IMR-90 (cell line): ENCODE measurements around the gene NOC2L. TPM values are rescaled to one million over a fixed set of nuclear protein-coding genes. Genes with fewer than 3 reads are reported as not detected.

ENCODE experiments used
- ATAC-seq: fragments of 200-7000 bp; cut with Tn5 transposase; 2 replicates; pipeline ENCODE4 v1.9.1; 2020; ENCODE audit warnings: low read depth, mild to moderate bottlenecking, moderate library complexity
- BruUV-seq: library from RNA; stranded (reverse); fragments of 400-500 nt; replicated peaks from 2 replicates; lab custom pipeline; 2021; lab: Mats Ljungman, UMichigan
- CTCF ChIA-PET: fragments of 300-600 bp; formaldehyde crosslinking; extraction: SDS; loops from one replicate; lab custom pipeline; 2021; ENCODE audit warnings: antibody characterized with exemption; lab: Yijun Ruan, JAX
- POLR2A ChIA-PET: fragments of 300-600 bp; sonication (Branson Sonifier 250); formaldehyde crosslinking; loops from one replicate; lab custom pipeline; 2022; ENCODE audit warnings: antibody characterized with exemption; ENCODE audit not compliant: unreplicated experiment; lab: Charles Lee
- DNase-seq: peaks from one replicate; pipeline ENCODE4 v3.0.0; 2013
- H2AFZ ChIP-seq: replicated peaks from 2 replicates; pipeline ENCODE3; 2013; ENCODE audit warnings: low read length, mild to moderate bottlenecking; ENCODE audit not compliant: poor library complexity
- H2AK5ac ChIP-seq: 2 replicates; pipeline ENCODE4 v1.6.1; 2013; ENCODE audit warnings: low read depth, low read length, inconsistent platforms
- H2AK9ac ChIP-seq: replicated peaks from 2 replicates; pipeline ENCODE3; 2013; ENCODE audit warnings: mild to moderate bottlenecking, low read depth, low read length, moderate library complexity; ENCODE audit not compliant: poor library complexity
- H2BK120ac ChIP-seq: 2 replicates; pipeline ENCODE4 v1.6.1; 2013; ENCODE audit warnings: low read depth, low read length, inconsistent platforms
- H2BK15ac ChIP-seq: 3 replicates; pipeline ENCODE4 v1.6.1; 2013; ENCODE audit warnings: low read depth, low read length, inconsistent platforms
- H2BK20ac ChIP-seq: 2 replicates; pipeline ENCODE4 v1.6.1; 2013; ENCODE audit warnings: low read depth, mild to moderate bottlenecking, inconsistent platforms, low read length, moderate library complexity
- H2BK5ac ChIP-seq: 2 replicates; pipeline ENCODE4 v1.6.1; 2013; ENCODE audit warnings: mild to moderate bottlenecking, low read depth, low read length, inconsistent platforms; ENCODE audit not compliant: poor library complexity, severe bottlenecking
- H3K14ac ChIP-seq: replicated peaks from 2 replicates; pipeline ENCODE4 v1.6.1; 2013; ENCODE audit warnings: low read depth, low read length, inconsistent platforms
- H3K18ac ChIP-seq: 2 replicates; pipeline ENCODE4 v1.6.1; 2013; ENCODE audit warnings: low read depth, low read length, control low read depth
- H3K23ac ChIP-seq: 2 replicates; pipeline ENCODE4 v1.6.1; 2013; ENCODE audit warnings: low read depth, low read length, inconsistent platforms
- H3K27ac ChIP-seq: 2 replicates; pipeline ENCODE4 v1.5.1; 2013; ENCODE audit warnings: mild to moderate bottlenecking, control low read depth, low read length; ENCODE audit not compliant: insufficient read depth
- H3K27me3 ChIP-seq: 2 replicates; pipeline ENCODE4 v1.6.1; 2013; ENCODE audit warnings: low read length; ENCODE audit not compliant: control insufficient read depth, insufficient read depth
- H3K36me3 ChIP-seq: 2 replicates; pipeline ENCODE4 v1.6.1; 2013; ENCODE audit warnings: low read length, mixed read lengths; ENCODE audit not compliant: control insufficient read depth, insufficient read depth
- H3K4ac ChIP-seq: 2 replicates; pipeline ENCODE4 v1.6.1; 2013; ENCODE audit warnings: low read depth, low read length, inconsistent platforms
- H3K4me1 ChIP-seq: 2 replicates; pipeline ENCODE4 v1.6.1; 2013; ENCODE audit warnings: low read length, mixed read lengths; ENCODE audit not compliant: control insufficient read depth, insufficient read depth
- H3K4me2 ChIP-seq: 2 replicates; pipeline ENCODE4 v1.6.1; 2013; ENCODE audit warnings: low read depth, mild to moderate bottlenecking, control low read depth, low read length, moderate library complexity
- H3K4me3 ChIP-seq: 2 replicates; pipeline ENCODE4 v1.5.1; 2013; ENCODE audit warnings: low read depth, mild to moderate bottlenecking, control low read depth, low read length, moderate library complexity; ENCODE audit not compliant: insufficient read depth
- H3K56ac ChIP-seq: 2 replicates; pipeline ENCODE4 v1.6.1; 2013; ENCODE audit warnings: low read length, inconsistent platforms; ENCODE audit not compliant: insufficient read depth; ENCODE audit errors: extremely low read depth
- H3K79me1 ChIP-seq, 2 experiments: 2 replicates each; pipeline ENCODE4 v1.6.1; 2013; ENCODE audit warnings: low read length in 2 of 2, inconsistent platforms in 1 of 2, low read depth in 1 of 2
- H3K9ac ChIP-seq: 2 replicates; pipeline ENCODE4 v1.6.1; 2013; ENCODE audit warnings: low read depth, low read length, control low read depth
- H3K9me1 ChIP-seq: 2 replicates; pipeline ENCODE4 v1.6.1; 2013; ENCODE audit warnings: low read length, inconsistent platforms; ENCODE audit not compliant: insufficient read depth
- H3K9me3 ChIP-seq: 2 replicates; pipeline ENCODE4 v1.6.1; 2013; ENCODE audit warnings: low read length; ENCODE audit not compliant: control insufficient read depth, insufficient read depth
- H4K20me1 ChIP-seq: 2 replicates; pipeline ENCODE4 v1.6.1; 2013; ENCODE audit warnings: low read length, inconsistent platforms; ENCODE audit not compliant: insufficient read depth
- H4K5ac ChIP-seq: 2 replicates; pipeline ENCODE4 v1.6.1; 2013; ENCODE audit warnings: mild to moderate bottlenecking, low read depth, low read length, control low read depth
- H4K8ac ChIP-seq, 2 experiments: 2 replicates each; pipeline ENCODE4 v1.6.1; 2013; ENCODE audit warnings: low read depth in 2 of 2, low read length in 2 of 2, control low read depth in 1 of 2, inconsistent platforms in 1 of 2
- H4K91ac ChIP-seq: 2 replicates; pipeline ENCODE4 v1.6.1; 2013; ENCODE audit warnings: low read depth, low read length, inconsistent platforms; ENCODE audit not compliant: insufficient read depth
- CEBPB ChIP-seq: IDR thresholded peaks from 2 replicates; pipeline ENCODE4 v1.6.1; 2012; ENCODE audit warnings: low read depth, low read length, improper control_type of control experiment
- FOS ChIP-seq: fragments of 150-350 bp; IDR thresholded peaks from 2 replicates; pipeline ENCODE4 v1.6.1; 2016; ENCODE audit warnings: low read depth, low read length
- MAZ ChIP-seq: IDR thresholded peaks from 2 replicates; pipeline ENCODE4 v1.6.1; 2012; ENCODE audit warnings: low read depth, mild to moderate bottlenecking, low read length, improper control_type of control experiment, moderate library complexity, borderline replicate concordance
- MXI1 ChIP-seq: IDR thresholded peaks from 2 replicates; pipeline ENCODE4 v1.6.1; 2012; ENCODE audit warnings: low read depth, mild to moderate bottlenecking, low read length, moderate library complexity, borderline replicate concordance
- NFE2L2 ChIP-seq: fragments of 150-350 bp; IDR thresholded peaks from 2 replicates; pipeline ENCODE4 v1.6.1; 2016; ENCODE audit warnings: low read depth, mild to moderate bottlenecking, low read length
- WGBS, 2 experiments: methylation state at CpG; one replicate each; pipeline versions ENCODE4 v1.1.5 to v1.1.7; 2013; ENCODE audit warnings: missing lambda C conversion rate in 2 of 2; ENCODE audit not compliant: insufficient read length in 1 of 2; ENCODE audit errors: extremely low coverage in 2 of 2; 5-methylcytosine and 5-hydroxymethylcytosine counted together
- dilution Hi-C: fragments of 300-500 bp; cut with HindIII; formaldehyde crosslinking; loops from one replicate; pipeline ENCODE4 v1.14.3; 2018; ENCODE audit warnings: low sequenced_read_pairs; ENCODE audit not compliant: unreplicated experiment
- in situ Hi-C: fragments of 300-500 bp; cut with MboI; formaldehyde crosslinking; loops from 3 replicates; pipeline ENCODE4 v1.14.3; 2019; ENCODE audit warnings: low sequenced_read_pairs, inconsistent platforms, mixed read lengths
- intact Hi-C: fragments of 100-400 bp; cut with micrococcal nuclease; formaldehyde crosslinking; loops from 2 replicates; pipeline ENCODE4 v1.10.0; 2022
- polyA plus RNA-seq, 3 experiments: library from polyadenylated mRNA; depleted of rRNA; stranded (reverse); fragments of >200 nt; gene quantifications; 2 replicates each; pipeline ENCODE4 v1.2.3, GENCODE V29; 2012; ENCODE audit warnings: low replicate concordance in 1 of 3
- total RNA-seq: library from RNA; depleted of rRNA; stranded (reverse); fragments of >200 nt; gene quantifications from 2 replicates; pipeline ENCODE4 v1.2.3, GENCODE V29; 2012

Gene NOC2L
- total and polyA plus RNA-seq, 2 of the 4 experiments (the other 2 are of a cell fraction): 74.2 to 106 TPM

DNA sequence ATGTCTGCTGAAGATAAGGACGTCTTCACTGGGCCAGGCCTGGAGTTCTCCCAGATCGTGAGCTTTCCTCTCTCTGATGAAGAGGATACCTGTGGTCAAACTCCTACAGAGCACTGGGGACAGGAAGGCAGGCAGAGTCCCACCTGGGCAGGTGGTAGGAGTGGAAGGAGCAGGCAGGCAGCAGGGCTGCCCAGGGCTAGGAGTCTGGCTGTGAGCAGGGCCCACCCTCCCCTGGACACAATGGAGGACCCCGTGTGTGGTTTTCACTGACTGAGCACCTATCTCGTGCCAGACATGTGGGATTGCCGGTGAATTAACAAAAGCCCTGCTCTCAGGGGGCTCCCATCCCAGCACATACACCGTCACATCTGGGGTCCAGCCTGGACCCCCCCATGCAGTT lies 40.2 kb downstream of the NOC2L start:
- Histone ChIP-seq H3K56ac (no peak overlapping the region), H3K18ac (no peak overlapping the region), H4K8ac (no peak overlapping the region), H3K79me1 (peaks cover 4 to 15% of the 10 kb centered on the region in 2 experiments; a peak in 1 of 4 replicates), H3K4me3 (no peak overlapping the region), H3K27ac (no peak overlapping the region), H3K9me3 (no peaks in the 10 kb centered on the region), H2AFZ (no peak overlapping the region), H2AK5ac (no peak overlapping the region; the same call in 1 of the 2 replicates), H3K9me1 (peaks cover 5% of the 10 kb centered on the region), H2BK5ac (no peak overlapping the region), H3K36me3 (peaks cover 2% of the 10 kb centered on the region; the same call in 1 of the 2 replicates), H2BK15ac (no peak overlapping the region), H4K91ac (no peak overlapping the region), H3K4me1 (peaks cover 24% of the 10 kb centered on the region), H3K14ac (no peak overlapping the region), H3K9ac (no peak overlapping the region), H4K5ac (no peak overlapping the region), H2BK20ac (no peak overlapping the region), H3K4me2 (no peak overlapping the region), H4K20me1 (peaks cover 3% of the 10 kb centered on the region), H3K4ac (no peak overlapping the region), H2AK9ac (no peak overlapping the region), H3K27me3 (no peaks in the 10 kb centered on the region; the same call in 1 of the 2 replicates), H3K23ac (no peak overlapping the region), H2BK120ac (no peak overlapping the region)
- CTCF ChIA-PET: no interaction called here
- BruUV-seq: no TSS peak
- in situ Hi-C loops: no loop called here
- ATAC-seq: no peak
- POLR2A ChIA-PET: interaction anchor here (1.0 kb wide), 1 partner anchor 14 kb away, joined by 3 read pairs; no protein-coding TSS in a partner anchor
- DNase-seq: no peak
- intact Hi-C loops: no loop called here
- no CpG with 5 or more reads among the region's 6 CpGs for WGBS, 2 experiments
- dilution Hi-C loops: no loop called here
- no peak for TF ChIP-seq CEBPB
- no peak for TF ChIP-seq MXI1
- no peak for TF ChIP-seq NFE2L2
- TF ChIP-seq MAZ: no peak
- no peak for TF ChIP-seq FOS
